GM23248 (cell line): ENCODE measurements around the gene GBF1.

Experiments
- EZH2 ChIP-seq: fragments of 200-600 bp; sonication (generic); IDR thresholded peaks from 2 replicates; pipeline ENCODE4 v1.6.1; 2018; ENCODE audit warnings: antibody characterized with exemption, mild to moderate bottlenecking; ENCODE audit not compliant: insufficient read depth, poor library complexity, severe bottlenecking
- EZH2phosphoT487 ChIP-seq: fragments of 200-600 bp; sonication (generic); IDR thresholded peaks from 2 replicates; pipeline ENCODE4 v1.6.1; 2018; ENCODE audit warnings: antibody characterized with exemption, moderate library complexity, mild to moderate bottlenecking, low read depth; ENCODE audit not compliant: insufficient read depth

DNA sequence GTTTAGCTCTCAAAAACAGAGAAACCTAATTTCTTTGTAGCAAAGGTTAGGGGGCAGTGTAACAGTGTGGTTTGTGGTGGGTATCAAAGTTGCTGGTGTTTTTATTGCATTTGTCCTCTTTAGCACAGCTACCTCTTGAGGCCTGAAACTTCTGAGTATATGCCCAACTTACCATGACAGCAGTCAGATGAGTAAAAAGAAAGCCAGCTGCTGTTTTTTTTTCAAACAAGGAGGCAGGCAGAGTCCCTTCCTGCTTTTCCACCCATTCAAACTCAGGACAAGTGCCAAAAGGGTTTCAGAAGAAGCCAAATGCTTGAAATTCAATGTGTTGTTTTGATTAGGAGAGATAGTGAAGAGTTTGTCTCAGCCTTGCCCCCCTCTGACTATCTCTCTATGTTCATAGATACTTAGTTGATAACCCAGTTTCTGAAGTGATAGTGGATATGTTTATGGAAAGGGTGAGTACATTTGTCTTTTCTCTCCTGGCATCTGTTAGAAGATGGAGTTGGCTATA is 23.1 kb downstream of the GBF1 start:
- no peak for TF ChIP-seq EZH2
- no peak for TF ChIP-seq EZH2phosphoT487
